ENCODE measurements around the gene SBK2.

SBK2 gene

GRCh38 chr19:55553217-55554182, 16.6 kb upstream of the SBK2 start:
- no peak for DNase-seq

DNA sequence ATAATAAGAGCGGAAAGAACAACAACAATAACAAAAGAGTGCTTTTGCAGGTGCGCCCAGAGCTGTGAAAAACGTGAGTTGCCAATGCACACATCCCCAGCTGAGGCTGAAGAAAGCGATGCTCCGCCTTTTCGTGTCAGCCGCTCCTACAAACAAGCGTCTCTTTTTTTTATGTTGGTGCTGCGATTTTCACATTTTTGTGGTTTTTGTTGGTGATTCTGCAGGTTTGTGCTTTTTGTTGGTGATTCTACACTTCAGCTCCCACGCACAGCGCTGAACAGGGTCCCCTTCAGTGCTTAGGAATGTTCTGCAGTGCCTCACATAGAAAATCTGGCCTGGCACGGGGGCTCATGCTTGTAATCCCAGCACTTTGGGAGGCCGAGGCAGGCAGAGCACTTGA, 15.7 kb upstream of the SBK2 start:
- no peak for DNase-seq

- DNase-seq = no peak
Measured at GRCh38 chr19:55552206-55552605, 15.3 kb upstream of the SBK2 start.

- no peak for DNase-seq
Measured at GRCh38 chr19:55550321-55550650, 13.4 kb upstream of the SBK2 start.

GRCh38 chr19:55549500-55550320, 12.8 kb upstream of the SBK2 start:
- DNase-seq = no peak

- no peak for DNase-seq
Measured at GRCh38 chr19:55546822-55547614, 10.1 kb upstream of the SBK2 start.

GRCh38 chr19:55546011-55546410, 9.1 kb upstream of the SBK2 start:
- no peak for DNase-seq

DNA sequence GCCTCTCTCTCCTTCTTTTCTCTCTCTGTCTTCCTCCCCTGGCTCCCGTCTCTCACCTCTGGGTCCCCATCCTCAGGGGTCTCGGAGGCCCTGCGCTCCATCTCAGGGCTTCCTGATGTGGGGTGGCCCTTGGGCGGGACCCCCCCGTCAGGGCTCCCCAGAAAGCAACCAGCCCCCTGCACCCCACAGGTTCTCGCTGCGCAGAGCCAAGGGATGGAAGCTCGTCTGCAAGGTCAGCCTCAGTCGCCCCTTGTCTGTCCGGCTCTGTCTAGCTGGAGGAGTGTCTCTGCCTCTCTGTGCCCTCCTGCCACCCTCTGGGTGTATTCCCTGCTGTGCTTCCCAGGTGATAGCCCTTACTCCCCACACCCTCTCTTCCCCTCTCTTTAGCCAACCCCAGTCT, 8.5 kb upstream of the SBK2 start, which contains the start of gene SBK3:
TSS of gene SBK3 (minus strand) at position 101 of the 400 bp plus-strand sequence. CDS start at position 101, 0 bp downstream.
- DNase-seq = no peak

DNA sequence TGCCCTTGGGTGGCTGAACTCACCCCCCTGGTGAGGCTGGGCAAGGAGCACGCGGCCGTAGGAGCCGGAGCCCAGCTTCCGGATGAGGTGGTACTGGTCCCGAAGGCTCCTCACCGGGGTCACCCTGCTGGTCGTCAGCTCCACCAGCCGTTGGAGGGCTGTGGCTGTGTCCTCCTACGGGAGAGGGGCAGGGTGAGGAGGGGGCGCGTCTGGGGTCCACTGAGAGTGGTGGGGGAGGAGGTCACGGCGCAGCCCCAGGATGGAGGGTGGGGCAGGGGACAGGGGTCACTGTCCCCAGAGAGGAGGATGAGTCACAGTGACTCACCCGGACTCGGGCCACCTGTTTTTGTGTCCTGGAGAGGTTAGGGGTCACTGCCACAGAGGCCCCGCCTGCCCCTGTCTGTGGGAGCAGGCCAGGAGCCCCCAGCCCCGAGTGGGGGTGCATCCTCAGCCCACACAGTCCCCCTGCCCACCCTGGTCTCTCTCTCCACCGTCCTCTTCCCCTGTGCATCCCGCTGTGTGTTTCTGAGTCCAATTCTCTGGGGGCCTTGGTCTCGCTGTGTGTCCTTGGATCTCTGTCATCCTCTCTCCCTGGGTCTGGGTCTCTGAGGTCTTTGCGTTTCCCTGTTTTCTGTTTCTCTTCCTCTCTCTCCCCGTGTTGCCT, 8.0 kb upstream of the SBK2 start:
- DNase-seq = no peak

- DNase-seq = no peak
Measured at GRCh38 chr19:55544014-55544413, 7.1 kb upstream of the SBK2 start.

- no peak for DNase-seq
Measured at GRCh38 chr19:55543567-55543966, 6.6 kb upstream of the SBK2 start.

- no peak for DNase-seq
Measured at GRCh38 chr19:55542292-55542855, 5.4 kb upstream of the SBK2 start.

GRCh38 chr19:55541091-55541490, 4.2 kb upstream of the SBK2 start:
- DNase-seq = no peak

GRCh38 chr19:55540619-55541018, 3.7 kb upstream of the SBK2 start:
- DNase-seq = no peak

GRCh38 chr19:55539090-55539984, 2.4 kb upstream of the SBK2 start:
- DNase-seq = no peak

DNA sequence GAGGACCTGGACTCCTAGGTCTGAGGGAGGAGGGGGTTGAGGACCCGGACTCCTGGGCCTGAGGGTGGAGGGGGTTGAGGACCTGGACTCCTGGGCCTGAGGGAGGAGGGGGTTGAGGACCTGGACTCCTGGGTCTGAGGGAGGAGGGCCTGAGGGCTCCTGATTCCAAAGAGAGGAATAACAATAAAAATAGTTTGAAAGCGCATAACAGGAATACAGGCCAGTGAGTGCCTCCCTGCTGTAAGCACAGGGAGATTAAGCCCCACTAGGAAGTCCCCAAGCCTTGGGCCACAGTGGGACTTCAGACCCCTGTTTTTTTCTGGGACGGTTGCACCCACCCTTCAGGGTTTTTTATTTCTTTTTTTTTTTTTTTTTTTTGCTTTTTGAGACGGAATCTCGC, 1.2 kb upstream of the SBK2 start:
- no peak for DNase-seq

DNA sequence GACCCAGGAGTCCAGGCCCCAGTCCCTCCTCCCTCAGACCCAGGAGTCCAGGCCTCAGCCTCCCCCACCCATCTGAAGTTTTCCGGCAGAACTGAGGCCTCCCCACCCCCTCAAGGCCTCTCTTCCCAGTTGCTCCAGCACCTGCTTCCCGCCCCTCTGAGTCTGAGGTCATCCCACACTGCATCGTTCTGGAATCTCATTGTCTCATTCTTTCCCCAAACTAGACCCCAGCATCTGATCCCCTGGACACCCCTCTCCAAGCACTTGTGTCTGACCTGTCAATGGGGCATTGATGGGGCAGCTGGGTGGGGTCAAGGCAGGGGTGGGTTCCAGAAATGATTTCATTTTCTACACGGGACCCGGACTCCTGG, 793 bp upstream of the SBK2 start:
- DNase-seq = no peak

DNA sequence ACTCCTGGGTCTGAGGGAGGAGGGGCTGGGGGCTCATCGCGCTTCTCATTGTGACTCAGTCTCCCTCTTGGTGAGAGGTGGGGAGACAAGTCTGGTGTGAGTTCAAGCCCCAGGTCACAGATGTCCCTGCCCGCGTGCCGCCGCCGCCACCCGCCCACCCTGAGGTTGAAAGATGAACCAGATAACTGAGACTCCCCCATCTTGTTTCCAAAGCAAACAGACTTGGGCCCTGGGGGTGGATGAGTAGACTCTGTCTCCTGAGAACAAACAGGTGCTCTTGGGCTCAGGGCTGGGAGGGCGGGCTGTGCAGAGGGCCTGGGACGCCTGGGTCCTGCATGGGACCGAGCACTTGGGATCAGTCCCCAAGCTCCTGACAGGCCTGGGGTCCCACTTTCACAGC, 567 bp downstream of the SBK2 start:
- DNase-seq = no peak

DNA sequence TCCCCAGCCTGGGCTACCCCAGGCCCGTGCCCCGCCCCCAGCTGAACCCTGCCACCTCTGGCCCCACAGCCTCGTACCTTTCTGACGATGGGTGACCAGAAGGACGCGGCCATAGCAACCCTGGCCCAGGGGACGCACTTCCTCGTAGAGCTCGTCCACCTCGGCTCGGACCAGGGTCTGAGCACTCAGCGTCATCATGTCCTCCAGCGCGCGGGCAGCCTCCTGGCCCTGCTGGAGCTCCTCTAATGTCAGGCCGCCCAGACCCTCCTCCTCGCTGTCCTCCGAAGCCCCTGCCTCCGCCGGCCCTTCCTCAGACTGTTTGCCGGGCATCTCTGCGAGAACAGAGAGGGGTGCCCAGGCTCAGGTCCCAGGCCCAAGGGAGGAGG, 975 bp downstream of the SBK2 start:
- DNase-seq = no peak

DNA sequence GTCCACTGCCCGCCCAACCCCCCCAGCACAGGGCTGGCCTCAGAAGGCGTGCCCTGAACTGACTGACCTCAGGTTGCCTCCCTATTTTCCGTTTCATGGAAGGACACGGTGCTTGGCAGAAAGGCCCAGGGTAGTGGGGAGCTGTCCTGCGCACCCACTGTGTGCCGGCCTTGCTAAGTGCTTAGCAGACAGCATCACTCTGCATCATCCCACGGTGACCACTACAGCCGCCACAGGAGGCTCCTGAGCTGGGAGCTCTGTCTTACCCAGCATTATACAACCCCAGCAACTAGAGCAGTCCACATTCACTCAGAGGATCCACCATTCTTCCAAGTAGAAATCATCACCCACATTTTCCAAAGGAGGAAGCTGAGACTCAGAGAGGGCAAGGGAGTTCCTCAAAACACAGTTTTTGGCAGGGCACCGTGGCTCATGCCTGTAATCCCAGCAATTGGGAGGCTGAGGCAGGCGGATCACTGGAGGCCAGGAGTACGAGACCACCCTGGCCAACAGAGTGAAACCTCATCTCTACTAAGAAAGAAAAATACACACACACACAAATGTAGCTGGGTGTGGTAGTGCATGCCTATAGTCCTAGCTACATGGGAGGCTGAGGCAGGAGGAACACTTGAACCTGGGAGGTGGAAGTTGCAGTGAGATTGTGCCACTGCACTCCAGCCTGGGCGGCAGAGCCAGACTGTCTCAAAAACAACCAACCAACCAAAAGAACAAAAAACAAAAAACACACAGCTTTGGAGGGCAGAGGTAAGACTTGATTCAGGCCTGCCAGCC, 1.6 kb downstream of the SBK2 start:
- DNase-seq = no peak
